Ishikawa (cell line): Measurements from ENCODE around the gene GATAD1.

Experiments used
- CEBPB ChIP-seq: IDR thresholded peaks from 2 replicates; pipeline ENCODE4 v1.6.1; 2012
- CREB1 ChIP-seq: IDR thresholded peaks from 2 replicates; pipeline ENCODE4 v1.6.1; 2012; ENCODE audit warnings: low read depth
- EGR1 ChIP-seq: IDR thresholded peaks from 2 replicates; pipeline ENCODE4 v1.6.1; 2012
- EP300 ChIP-seq: IDR thresholded peaks from 2 replicates; pipeline ENCODE4 v1.6.1; 2012; ENCODE audit warnings: borderline replicate concordance
- FOXM1 ChIP-seq: IDR thresholded peaks from 2 replicates; pipeline ENCODE4 v1.6.1; 2012; ENCODE audit warnings: low read depth, borderline replicate concordance
- MAX ChIP-seq: IDR thresholded peaks from 2 replicates; pipeline ENCODE4 v1.6.1; 2012
- NFIC ChIP-seq: IDR thresholded peaks from 2 replicates; pipeline ENCODE4 v1.6.1; 2012
- RAD21 ChIP-seq: IDR thresholded peaks from 2 replicates; pipeline ENCODE4 v1.6.1; 2012; ENCODE audit warnings: low read depth
- REST ChIP-seq: IDR thresholded peaks from 2 replicates; pipeline ENCODE4 v1.6.1; 2012; ENCODE audit warnings: low read depth, mild to moderate bottlenecking
- TAF1 ChIP-seq: IDR thresholded peaks from 2 replicates; pipeline ENCODE4 v1.6.1; 2012; ENCODE audit warnings: low read depth, mild to moderate bottlenecking
- TCF12 ChIP-seq: IDR thresholded peaks from 2 replicates; pipeline ENCODE4 v1.6.1; 2012; ENCODE audit warnings: low read depth
- TEAD4 ChIP-seq: IDR thresholded peaks from 2 replicates; pipeline ENCODE4 v1.6.1; 2012
- USF1 ChIP-seq: IDR thresholded peaks from 2 replicates; pipeline ENCODE4 v1.6.1; 2012
- YY1 ChIP-seq: IDR thresholded peaks from 2 replicates; pipeline ENCODE4 v1.6.1; 2012; ENCODE audit warnings: low read depth
- ZBTB7A ChIP-seq: IDR thresholded peaks from 2 replicates; pipeline ENCODE4 v1.6.1; 2012; ENCODE audit warnings: low read depth

GATAD1 gene

GRCh38 chr7:92404170-92404614 is 43.1 kb upstream of the GATAD1 start:
- TF ChIP-seq TCF12 (no peak), ZBTB7A (no peak), MAX (no peak)

- TF ChIP-seq RAD21 (no peak), MAX (no peak), TEAD4 (no peak), ZBTB7A (no peak), CEBPB (no peak), TCF12 (no peak), EP300 (no peak), YY1 (no peak), REST (no peak)
Observed at GRCh38 chr7:92409357-92409756, 37.9 kb upstream of the GATAD1 start.

GRCh38 chr7:92412745-92413144 is 34.5 kb upstream of the GATAD1 start:
- TF ChIP-seq USF1 (no peak), MAX (no peak), FOXM1 (no peak), RAD21 (no peak), CEBPB (no peak), EP300 (no peak), REST (no peak), TEAD4 (no peak), TAF1 (no peak), ZBTB7A (no peak), TCF12 (no peak), EGR1 (no peak), YY1 (no peak), NFIC (no peak), CREB1 (no peak)

- no peak for TF ChIP-seq EP300
- TF ChIP-seq CEBPB = no peak
- no peak for TF ChIP-seq EGR1
- TF ChIP-seq FOXM1 = no peak
- no peak for TF ChIP-seq MAX
- TF ChIP-seq CREB1 = no peak
- TF ChIP-seq TCF12 = no peak
- no peak for TF ChIP-seq NFIC
- TF ChIP-seq USF1 = no peak
- TF ChIP-seq REST = no peak
- TF ChIP-seq RAD21 = no peak
Observed at GRCh38 chr7:92413550-92413949, 33.7 kb upstream of the GATAD1 start.

GRCh38 chr7:92415225-92415624 is 32.1 kb upstream of the GATAD1 start:
- TF ChIP-seq NFIC = no peak
- no peak for TF ChIP-seq EGR1
- no peak for TF ChIP-seq FOXM1
- TF ChIP-seq YY1 = no peak
